Left lobe of liver (tissue), 2 donors: ENCODE data around the gene TMEM266. TPM values are rescaled to one million over a fixed set of nuclear protein-coding genes. Genes with fewer than 3 reads are reported as not detected.

ENCODE experiments used
- ATAC-seq: fragments of 200-7000 bp; cut with Tn5 transposase; one replicate; pipeline ENCODE4 v1.9.1; 2020; ENCODE audit warnings: mild to moderate bottlenecking, moderate library complexity
- DNase-seq: peaks from one replicate; pipeline ENCODE4 v3.0.0-alpha.2; 2020; ENCODE audit warnings: low spot score
- total RNA-seq: library from RNA; stranded (reverse); gene quantifications from one replicate; pipeline ENCODE4 v1.2.1, GENCODE V29; 2021
- donor health status: DM: no; HTN: no; CAD: no; lungs with moderate emphysema.
- donor health status: DM: no; HTN: yes; CAD: no.

TMEM266 gene
- total RNA-seq, 1 donor from 2014 or later = not detected

DNA sequence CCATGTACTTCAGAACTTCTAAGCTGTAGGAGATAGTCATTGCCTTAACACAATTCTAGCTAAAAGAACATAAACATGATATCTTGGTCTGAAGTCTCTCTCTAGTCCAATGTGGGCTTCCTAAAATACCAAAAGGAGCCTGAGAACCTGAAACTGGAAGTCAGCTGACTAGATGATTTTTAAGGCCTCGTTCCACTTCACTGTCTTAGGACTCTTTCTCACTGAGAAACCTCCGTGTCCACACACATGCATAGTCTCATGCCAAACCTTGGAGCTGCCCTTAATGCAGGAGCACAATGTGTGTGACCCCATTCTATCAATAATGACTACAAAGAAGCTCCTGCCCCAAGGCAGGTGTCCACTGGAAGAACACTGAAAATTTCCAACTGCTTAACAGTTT is 163.7 kb downstream of the TMEM266 start:
- DNase-seq (no peak), ATAC-seq (no peak)

DNA sequence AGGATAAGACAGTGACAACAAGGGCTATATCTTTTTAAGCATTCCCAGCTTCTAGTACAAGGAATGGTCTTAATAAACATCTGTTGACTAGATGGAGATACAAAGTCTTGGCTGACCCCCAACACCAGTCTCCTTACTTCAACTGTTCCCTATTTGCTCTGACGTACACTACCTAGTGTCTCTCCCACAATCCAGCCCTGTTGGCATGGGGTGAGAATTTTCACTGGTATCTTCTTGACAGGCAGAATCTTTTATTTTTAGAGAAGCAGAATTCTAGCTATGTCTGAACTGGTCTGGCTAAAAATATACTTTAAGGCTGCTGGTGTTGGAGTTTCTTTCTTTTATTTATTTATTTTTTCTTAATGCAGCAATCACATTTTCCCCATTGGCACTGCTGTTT is 169.5 kb downstream of the TMEM266 start:
- no peak for DNase-seq
- ATAC-seq = no peak

DNA sequence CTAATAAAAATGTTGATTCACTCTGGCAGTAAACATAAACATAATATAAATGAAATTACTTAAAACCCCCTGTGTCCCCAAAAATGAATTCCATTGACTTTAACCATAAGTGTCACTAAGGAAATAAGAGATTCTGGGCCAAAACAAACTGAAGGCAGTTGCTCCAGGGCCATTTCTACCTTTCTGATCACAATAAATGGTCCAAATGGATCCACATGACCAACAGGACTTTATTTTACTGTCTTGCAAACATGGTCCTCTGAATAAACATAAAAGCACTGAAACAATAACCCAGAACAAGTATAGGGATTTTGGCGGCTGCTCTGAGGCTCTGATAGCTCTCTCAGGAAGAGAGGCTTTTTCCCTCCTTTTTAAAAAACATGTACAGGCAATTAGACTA is 174.1 kb downstream of the TMEM266 start:
- no peak for DNase-seq
- ATAC-seq = no peak

DNA sequence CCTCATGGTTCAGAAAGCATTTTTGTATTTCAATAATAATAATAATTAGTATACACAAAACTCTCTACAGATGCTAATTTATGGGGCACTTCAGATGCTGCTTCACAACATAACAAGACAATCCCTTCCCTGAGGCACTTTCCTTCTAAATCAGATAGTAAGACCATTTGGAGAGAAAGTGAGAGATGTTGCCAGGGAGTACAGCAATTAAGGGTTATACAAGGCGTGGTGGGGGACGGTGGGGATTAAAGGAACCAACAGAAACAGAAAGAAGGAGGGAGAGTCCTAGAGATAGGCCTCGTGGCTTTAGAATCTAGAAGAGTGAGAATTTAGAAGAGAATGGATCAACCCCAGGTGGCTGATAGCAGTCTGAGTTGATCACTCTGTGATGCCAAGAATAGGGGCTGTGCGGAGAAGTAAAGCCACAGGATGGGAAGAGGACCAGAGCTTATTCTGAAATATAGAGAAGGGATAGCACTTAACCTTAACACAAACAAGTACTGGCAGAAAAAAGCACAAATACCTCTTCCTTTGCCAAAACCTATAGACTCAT is 174.6 kb downstream of the TMEM266 start:
- no peak for DNase-seq
- ATAC-seq = no peak

DNA sequence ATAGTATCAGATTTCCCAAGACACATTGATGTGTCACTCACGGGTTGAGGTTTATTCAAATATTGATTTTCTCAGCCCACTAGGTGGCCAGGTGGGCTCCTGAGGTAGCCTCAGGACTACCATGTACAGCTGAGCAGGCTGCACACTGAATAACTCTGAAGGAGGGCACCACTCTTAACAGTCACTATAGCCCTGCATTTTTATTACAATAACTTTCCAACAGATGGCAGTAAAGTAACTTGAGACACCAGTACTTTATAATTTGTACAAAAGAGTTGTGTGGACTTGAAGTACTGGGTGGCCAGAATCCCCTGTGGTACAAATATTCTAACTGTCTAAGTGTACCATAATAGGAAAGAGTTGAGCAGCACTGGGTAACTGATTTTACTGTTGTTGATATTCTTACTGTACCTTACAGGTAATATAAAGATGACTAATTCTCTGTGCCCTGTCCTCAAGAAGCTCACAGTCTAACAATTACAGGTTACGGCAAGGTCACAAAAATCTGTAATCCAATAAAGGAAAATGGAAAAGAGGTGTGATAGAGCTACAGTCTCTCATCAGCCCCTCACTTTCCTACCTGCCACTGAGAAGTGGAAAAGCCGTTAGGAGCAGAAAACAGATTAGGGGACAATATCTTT is 175.5 kb downstream of the TMEM266 start:
- peak; percentile 83 for ATAC-seq

DNA sequence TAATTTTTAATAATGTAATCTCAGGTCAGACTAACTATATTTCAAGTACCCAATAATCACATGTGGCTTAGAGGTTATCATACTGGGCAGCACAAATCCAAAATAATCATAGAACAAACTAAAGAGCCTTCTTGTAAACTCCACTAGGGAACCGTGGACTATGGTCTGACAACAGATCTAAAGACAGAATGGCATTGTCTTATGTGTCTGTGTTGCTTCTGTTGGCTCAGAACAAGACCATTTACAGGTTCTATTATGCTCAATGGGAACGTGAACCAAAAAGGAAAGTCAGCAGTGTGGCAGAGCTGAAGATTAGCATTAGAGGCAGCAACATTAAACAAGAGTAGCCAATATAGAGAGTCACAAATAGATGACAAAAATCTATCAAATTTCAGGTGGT is 176.6 kb downstream of the TMEM266 start:
- no peak for DNase-seq
- ATAC-seq = no peak

More for the DNA sequence above, 175.5 kb downstream of the TMEM266 start:
- DNase-seq = no peak

DNA sequence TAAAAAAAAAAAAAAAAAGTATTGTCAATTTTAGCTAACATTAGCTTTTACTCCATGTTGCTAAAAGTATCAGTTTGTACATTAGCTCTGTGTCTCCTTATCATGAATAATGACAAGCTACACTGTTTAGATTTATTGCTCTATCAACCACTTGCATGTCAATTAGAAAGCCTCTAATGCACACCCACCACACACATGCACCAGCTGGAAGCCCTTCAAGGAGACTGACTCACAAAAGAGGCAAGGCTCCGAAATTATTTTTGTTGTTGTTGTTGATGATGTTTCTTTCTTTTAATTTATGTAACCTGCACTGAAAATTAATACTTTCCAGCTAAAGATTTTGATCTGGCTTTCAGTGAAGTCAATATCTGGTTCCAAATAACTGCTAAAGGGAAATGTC is 180.0 kb downstream of the TMEM266 start:
- ATAC-seq (no peak), DNase-seq (no peak)

DNA sequence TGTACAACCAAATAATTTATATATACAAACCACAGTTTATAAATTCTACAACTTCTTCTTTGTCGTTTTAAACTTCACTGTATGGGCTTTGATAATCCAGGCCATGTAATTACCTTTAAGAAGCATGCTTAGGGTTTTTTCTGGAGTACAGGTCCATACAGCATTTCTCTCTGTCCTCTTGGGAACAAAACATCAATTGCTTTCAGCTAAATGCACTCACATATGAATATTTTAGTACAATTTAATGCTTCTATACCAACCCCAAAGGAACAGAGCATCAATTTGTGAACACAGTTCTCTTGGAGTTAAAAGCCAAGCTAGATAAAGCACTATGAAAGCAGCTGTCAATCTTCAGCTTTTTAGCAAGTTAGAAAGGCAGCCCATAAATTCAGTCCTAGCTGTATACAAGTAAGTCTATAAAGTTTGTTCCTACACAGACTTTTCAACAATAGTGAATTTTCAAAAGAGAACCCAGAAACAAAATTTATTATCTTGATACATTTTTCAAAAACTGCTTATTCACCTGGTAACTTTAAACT is 185.4 kb downstream of the TMEM266 start:
- DNase-seq = no peak
- ATAC-seq = no peak

DNA sequence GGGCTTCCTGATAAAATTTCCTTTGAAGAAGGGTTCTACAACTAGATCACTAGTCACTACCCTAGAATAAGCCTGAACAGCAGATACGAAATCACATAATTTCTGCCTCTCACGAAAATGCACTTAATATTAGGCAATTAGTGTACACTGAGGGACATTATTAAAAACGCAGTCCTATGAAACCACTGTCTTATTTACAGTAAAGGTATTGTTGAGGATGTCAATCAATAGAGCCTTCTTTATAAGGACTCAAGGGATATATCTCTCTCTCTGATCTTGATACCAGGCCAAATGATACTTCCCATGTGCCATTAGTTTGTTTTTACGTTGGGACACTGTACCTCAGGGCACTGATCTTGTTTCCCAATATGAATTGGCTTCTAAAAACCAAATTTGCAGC is 191.9 kb downstream of the TMEM266 start:
- no peak for DNase-seq
- ATAC-seq = no peak

DNA sequence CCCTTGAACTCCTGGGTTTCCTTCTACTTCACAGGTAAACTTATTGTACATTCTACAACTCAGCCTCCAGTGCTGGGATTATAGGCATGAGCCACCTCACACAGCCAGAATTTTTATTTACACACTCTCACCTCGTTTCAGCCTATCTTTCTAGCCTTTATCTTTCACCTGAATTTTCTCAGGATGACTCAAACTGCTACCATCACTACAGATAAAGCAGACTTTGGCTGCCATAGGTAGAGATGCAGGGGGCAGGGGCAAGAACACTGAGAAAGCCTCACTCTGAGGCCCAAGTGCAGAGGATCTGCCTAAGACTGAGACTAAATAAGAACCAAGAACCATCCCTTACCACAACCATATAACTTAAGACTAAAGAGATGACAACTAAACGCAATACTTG is 192.5 kb downstream of the TMEM266 start:
- DNase-seq (no peak), ATAC-seq (no peak)

DNA sequence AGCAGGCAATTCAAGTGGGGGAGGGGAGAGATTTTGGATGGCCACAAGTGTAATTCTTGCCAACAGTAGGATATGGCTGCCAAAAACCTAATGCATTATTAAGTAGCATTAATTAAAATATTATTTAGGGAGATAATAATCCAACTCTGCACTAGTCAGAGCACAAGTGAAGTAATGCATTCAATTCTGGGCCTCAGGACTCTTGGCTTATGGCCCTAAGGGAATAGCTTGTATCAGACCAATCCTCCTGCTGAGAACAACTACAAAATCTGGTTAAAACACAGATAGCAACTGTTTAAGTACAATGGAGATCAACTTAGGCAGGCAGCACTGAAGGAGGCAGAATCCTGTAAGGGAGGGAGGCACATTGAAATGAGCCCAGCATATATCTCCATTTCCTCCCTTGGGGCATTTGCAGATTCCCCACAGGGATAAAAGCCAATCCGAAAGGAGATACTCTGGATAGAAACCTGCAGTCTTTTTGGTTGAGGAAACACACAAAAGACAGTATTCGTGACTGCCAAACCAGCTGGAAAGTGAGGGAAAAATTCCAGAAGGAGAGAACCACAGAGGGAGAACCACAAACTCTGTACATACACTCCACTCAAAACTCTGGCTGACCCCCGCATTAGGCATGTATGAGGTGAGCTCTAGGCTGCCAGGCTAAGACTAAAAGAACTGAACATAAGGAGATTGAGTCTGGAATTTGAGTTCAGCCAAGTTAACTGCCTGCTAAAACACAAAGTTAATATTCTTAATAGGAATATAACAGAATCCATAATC is 194.1 kb downstream of the TMEM266 start:
- peak; percentile 20 for ATAC-seq
- DNase-seq = no peak

Other genes with a start within 250 kb of the TMEM266 start
- gene UBE2Q2, start 216.5 kb upstream of the TMEM266 start, total RNA-seq = 2.2 TPM
- 30.6 TPM for gene FBXO22, start 156.1 kb upstream of the TMEM266 start, total RNA-seq
- 3.2 TPM for gene NRG4, start 47.6 kb upstream of the TMEM266 start, total RNA-seq